GM19035 (cell line): Measurements from ENCODE around the gene CLIC4.
"Not testable (repeated sequence)": the region's sequence is repeated elsewhere in the genome, so short reads cannot be mapped to it uniquely, and the experiment has no call there.

Experiments used
- ATAC-seq: cut with Tn5 transposase; IDR thresholded peaks from one replicate; pipeline ENCODE4 v1.9.1; 2021; ENCODE audit not compliant: unreplicated experiment

The CLIC4 gene

GRCh38 chr1:24872061-24872850, 127.0 kb downstream of the CLIC4 start:
- ATAC-seq: no peak

GRCh38 chr1:24873148-24873547, 127.9 kb downstream of the CLIC4 start:
- no peak for ATAC-seq

- ATAC-seq: no peak
These were observed 128.8 kb downstream of the CLIC4 start for GRCh38 chr1:24874056-24874455.

- ATAC-seq: no peak
These were observed 129.5 kb downstream of the CLIC4 start for GRCh38 chr1:24874611-24875234.

- ATAC-seq: no peak
These were observed 130.0 kb downstream of the CLIC4 start for GRCh38 chr1:24875257-24875656.

- no peak for ATAC-seq
These were observed 130.8 kb downstream of the CLIC4 start for GRCh38 chr1:24875991-24876506.

- no peak for ATAC-seq
These were observed 132.8 kb downstream of the CLIC4 start for GRCh38 chr1:24878045-24878444.

- ATAC-seq: no peak
These were observed 133.8 kb downstream of the CLIC4 start for GRCh38 chr1:24878775-24879742.

GRCh38 chr1:24881034-24881433, 135.8 kb downstream of the CLIC4 start:
- ATAC-seq: no peak

GRCh38 chr1:24884751-24885150, 139.5 kb downstream of the CLIC4 start:
- no peak for ATAC-seq

- no peak for ATAC-seq
These were observed 141.0 kb downstream of the CLIC4 start for GRCh38 chr1:24886241-24886640.

GRCh38 chr1:24888061-24888970, 143.1 kb downstream of the CLIC4 start:
- no peak for ATAC-seq

- no peak for ATAC-seq
These were observed 143.9 kb downstream of the CLIC4 start for GRCh38 chr1:24888971-24889676.

- ATAC-seq: no peak
These were observed 145.6 kb downstream of the CLIC4 start for GRCh38 chr1:24890887-24891286.

GRCh38 chr1:24891367-24891766, 146.1 kb downstream of the CLIC4 start:
- not testable (repeated sequence) for ATAC-seq

GRCh38 chr1:24892188-24893153, 147.2 kb downstream of the CLIC4 start:
- ATAC-seq: no peak

- no peak for ATAC-seq
These were observed 148.2 kb downstream of the CLIC4 start for GRCh38 chr1:24893431-24893830.
